HEK293 (cell line): ENCODE results near the gene TADA1.

Source experiments
- CTCF ChIA-PET: fragments of 350-600 bp; formaldehyde crosslinking; extraction: SDS; loops from one replicate; lab custom pipeline; 2021; ENCODE audit warnings: antibody characterized with exemption; lab: Yijun Ruan, JAX
- POLR2A ChIA-PET: fragments of 300-600 bp; formaldehyde crosslinking; extraction: SDS; loops from one replicate; lab custom pipeline; 2020; ENCODE audit warnings: antibody characterized with exemption, inconsistent platforms; lab: Yijun Ruan, JAX
- H3K27ac ChIP-seq: fragments of 200-500 bp; sonication (Bioruptor generic); 2 replicates; pipeline ENCODE4 v1.5.1; 2014; ENCODE audit warnings: low read depth, low read length, control low read depth, inconsistent platforms; ENCODE audit errors: extremely low read depth
- H3K36me3 ChIP-seq, 2 experiments: fragments of 200-500 bp in 1 of 2; sonication (Bioruptor generic) in 1 of 2; 1 replicate in 1 of 2; 2 replicates in 1 of 2; pipeline ENCODE4 v1.5.1; 2014 to 2017; ENCODE audit warnings: inconsistent platforms in 2 of 2, low read length in 2 of 2; ENCODE audit not compliant: control insufficient read depth in 2 of 2, insufficient read depth in 1 of 2
- H3K4me1 ChIP-seq: fragments of 200-500 bp; sonication (Bioruptor generic); 2 replicates; pipeline ENCODE4 v1.5.1; 2014; ENCODE audit warnings: mild to moderate bottlenecking, low read length, inconsistent platforms; ENCODE audit not compliant: control insufficient read depth, insufficient read depth
- H3K4me3 ChIP-seq: 2 replicates; pipeline ENCODE4 v1.5.1; 2011; ENCODE audit warnings: low read depth, mild to moderate bottlenecking, control low read depth, low read length, moderate library complexity
- H3K9me3 ChIP-seq: fragments of 200-500 bp; sonication (Bioruptor generic); 2 replicates; pipeline ENCODE4 v1.5.1; 2014; ENCODE audit warnings: low read depth, low read length, inconsistent platforms; ENCODE audit not compliant: control insufficient read depth, insufficient read depth
- ELK4 ChIP-seq: IDR thresholded peaks from 2 replicates; pipeline ENCODE4 v1.6.1; 2011; ENCODE audit warnings: mild to moderate bottlenecking, low read depth, low read length, borderline replicate concordance
- FEZF1 ChIP-seq: fragments of 450-650 bp; formaldehyde crosslinking; IDR thresholded peaks from 2 replicates; pipeline ENCODE4 v1.5.1; 2016; ENCODE audit warnings: missing biosample characterization, missing genetic modification characterization
- HOXD13 ChIP-seq: sonication (generic); formaldehyde crosslinking; IDR thresholded peaks from 2 replicates; pipeline ENCODE4 v1.8.0; 2022; ENCODE audit warnings: missing genetic modification reagents, borderline replicate concordance
- KLF16 ChIP-seq: fragments of 450-650 bp; formaldehyde crosslinking; IDR thresholded peaks from 2 replicates; pipeline ENCODE4 v1.5.1; 2017; ENCODE audit warnings: missing biosample characterization, missing genetic modification characterization
- MZF1 ChIP-seq: fragments of 450-650 bp; formaldehyde crosslinking; IDR thresholded peaks from 2 replicates; pipeline ENCODE4 v1.5.1; 2017; ENCODE audit warnings: missing biosample characterization, missing genetic modification characterization, borderline replicate concordance
- YY1 ChIP-seq: fragments of 450-650 bp; formaldehyde crosslinking; IDR thresholded peaks from 2 replicates; pipeline ENCODE4 v1.5.1; 2018; ENCODE audit warnings: missing biosample characterization, missing genetic modification characterization
- ZBTB1 ChIP-seq: fragments of 450-650 bp; formaldehyde crosslinking; IDR thresholded peaks from 2 replicates; pipeline ENCODE4 v1.5.1; 2016; ENCODE audit warnings: missing biosample characterization, missing genetic modification characterization
- ZNF10 ChIP-seq: fragments of 450-650 bp; formaldehyde crosslinking; IDR thresholded peaks from 2 replicates; pipeline ENCODE4 v1.5.1; 2017; ENCODE audit warnings: missing biosample characterization, missing genetic modification characterization
- ZNF211 ChIP-seq: fragments of 450-650 bp; formaldehyde crosslinking; IDR thresholded peaks from 2 replicates; pipeline ENCODE4 v1.5.1; 2016; ENCODE audit warnings: low read depth, missing biosample characterization, missing genetic modification characterization
- ZNF223 ChIP-seq: fragments of 450-650 bp; formaldehyde crosslinking; IDR thresholded peaks from 2 replicates; pipeline ENCODE4 v1.5.1; 2016; ENCODE audit warnings: missing biosample characterization, missing genetic modification characterization
- ZNF23 ChIP-seq: fragments of 450-650 bp; formaldehyde crosslinking; IDR thresholded peaks from 2 replicates; pipeline ENCODE4 v1.5.1; 2016; ENCODE audit warnings: missing biosample characterization, missing genetic modification characterization, borderline replicate concordance
- ZNF24 ChIP-seq: fragments of 450-650 bp; formaldehyde crosslinking; IDR thresholded peaks from 2 replicates; pipeline ENCODE4 v1.5.1; 2016; ENCODE audit warnings: missing biosample characterization, missing genetic modification characterization
- ZNF280D ChIP-seq: fragments of 450-650 bp; formaldehyde crosslinking; IDR thresholded peaks from 2 replicates; pipeline ENCODE4 v1.5.1; 2016; ENCODE audit warnings: missing biosample characterization, missing genetic modification characterization
- ZNF398 ChIP-seq: fragments of 450-650 bp; formaldehyde crosslinking; IDR thresholded peaks from 2 replicates; pipeline ENCODE4 v1.5.1; 2017; ENCODE audit warnings: missing biosample characterization, missing genetic modification characterization
- ZNF48 ChIP-seq: fragments of 450-650 bp; formaldehyde crosslinking; IDR thresholded peaks from 2 replicates; pipeline ENCODE4 v1.5.1; 2016; ENCODE audit warnings: missing biosample characterization, missing genetic modification characterization
- ZNF513 ChIP-seq: fragments of 450-650 bp; IDR thresholded peaks from 2 replicates; pipeline ENCODE4 v1.5.1; 2018; ENCODE audit warnings: missing biosample characterization, missing genetic modification characterization
- ZNF692 ChIP-seq: fragments of 450-650 bp; formaldehyde crosslinking; IDR thresholded peaks from 2 replicates; pipeline ENCODE4 v1.5.1; 2016; ENCODE audit warnings: missing biosample characterization, missing genetic modification characterization
- ZSCAN30 ChIP-seq: fragments of 450-650 bp; IDR thresholded peaks from 2 replicates; pipeline ENCODE4 v1.5.1; 2018; ENCODE audit warnings: missing biosample characterization, mild to moderate bottlenecking, missing genetic modification characterization, moderate library complexity
- TF ChIP-seq, protein P1 (sequence below): fragments of 450-650 bp; formaldehyde crosslinking; IDR thresholded peaks from 2 replicates; pipeline ENCODE4 v1.5.0; 2017; ENCODE audit warnings: missing biosample characterization, missing genetic modification characterization, borderline replicate concordance
- TF ChIP-seq, protein P2 (sequence below): fragments of 450-650 bp; formaldehyde crosslinking; IDR thresholded peaks from 2 replicates; pipeline ENCODE4 v1.5.1; 2017; ENCODE audit warnings: missing biosample characterization, missing genetic modification characterization
- TF ChIP-seq, protein P3 (sequence below): fragments of 450-650 bp; formaldehyde crosslinking; IDR thresholded peaks from 2 replicates; pipeline ENCODE4 v1.5.1; 2016; ENCODE audit warnings: missing biosample characterization, missing genetic modification characterization

Gene TADA1

GRCh38 chr1:166822385-166822784 is 53.7 kb downstream of the TADA1 start:
- no peak for TF ChIP-seq ZNF23 (tag by site-specific recombination)
- TF ChIP-seq, protein P1, sequence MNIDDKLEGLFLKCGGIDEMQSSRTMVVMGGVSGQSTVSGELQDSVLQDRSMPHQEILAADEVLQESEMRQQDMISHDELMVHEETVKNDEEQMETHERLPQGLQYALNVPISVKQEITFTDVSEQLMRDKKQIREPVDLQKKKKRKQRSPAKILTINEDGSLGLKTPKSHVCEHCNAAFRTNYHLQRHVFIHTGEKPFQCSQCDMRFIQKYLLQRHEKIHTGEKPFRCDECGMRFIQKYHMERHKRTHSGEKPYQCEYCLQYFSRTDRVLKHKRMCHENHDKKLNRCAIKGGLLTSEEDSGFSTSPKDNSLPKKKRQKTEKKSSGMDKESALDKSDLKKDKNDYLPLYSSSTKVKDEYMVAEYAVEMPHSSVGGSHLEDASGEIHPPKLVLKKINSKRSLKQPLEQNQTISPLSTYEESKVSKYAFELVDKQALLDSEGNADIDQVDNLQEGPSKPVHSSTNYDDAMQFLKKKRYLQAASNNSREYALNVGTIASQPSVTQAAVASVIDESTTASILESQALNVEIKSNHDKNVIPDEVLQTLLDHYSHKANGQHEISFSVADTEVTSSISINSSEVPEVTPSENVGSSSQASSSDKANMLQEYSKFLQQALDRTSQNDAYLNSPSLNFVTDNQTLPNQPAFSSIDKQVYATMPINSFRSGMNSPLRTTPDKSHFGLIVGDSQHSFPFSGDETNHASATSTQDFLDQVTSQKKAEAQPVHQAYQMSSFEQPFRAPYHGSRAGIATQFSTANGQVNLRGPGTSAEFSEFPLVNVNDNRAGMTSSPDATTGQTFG (tag by site-specific recombination), result no peak
- no peak for TF ChIP-seq ZNF280D (tag by site-specific recombination)
- TF ChIP-seq ZNF211, result no peak
- no peak for TF ChIP-seq ELK4
- no peak for TF ChIP-seq ZNF10
- TF ChIP-seq ZBTB1 (tag by site-specific recombination), result no peak
- TF ChIP-seq HOXD13 (CRISPR knock-in tag), result no peak
- TF ChIP-seq FEZF1 (tag by site-specific recombination), result no peak
- TF ChIP-seq KLF16 (tag by site-specific recombination), result no peak
- no peak for TF ChIP-seq ZNF223 (tag by site-specific recombination)
- no peak for TF ChIP-seq ZNF398 (tag by site-specific recombination)
- TF ChIP-seq, all 188 proteins: peak for 0
- H3K4me3 ChIP-seq, result no peak overlapping the region
- no peaks in the 10 kb centered on the region for H3K36me3 ChIP-seq
- POLR2A ChIA-PET, result no interaction called here
- no peaks in the 10 kb centered on the region for H3K9me3 ChIP-seq
- CTCF ChIA-PET, result interaction anchor here (0.9 to 2.1 kb wide), 3 partner anchors 8 to 236 kb away, joined by 3 to 7 read pairs (median 4); no protein-coding TSS in a partner anchor
- no peaks in the 10 kb centered on the region for H3K4me1 ChIP-seq
- no peak overlapping the region for H3K27ac ChIP-seq

GRCh38 chr1:166819974-166820373 is 56.1 kb downstream of the TADA1 start:
- POLR2A ChIA-PET, result no interaction called here
- Histone ChIP-seq H3K9me3 (no peaks in the 10 kb centered on the region), H3K36me3 (no peaks in the 10 kb centered on the region), H3K4me3 (no peak overlapping the region), H3K27ac (no peak overlapping the region), H3K4me1 (no peaks in the 10 kb centered on the region)
- CTCF ChIA-PET, result no interaction called here
- no peak for TF ChIP-seq ZNF513 (tag by site-specific recombination)
- no peak for TF ChIP-seq ZNF48
- TF ChIP-seq KLF16 (tag by site-specific recombination), result no peak
- no peak for TF ChIP-seq ZSCAN30 (tag by site-specific recombination)
- TF ChIP-seq, protein P2, sequence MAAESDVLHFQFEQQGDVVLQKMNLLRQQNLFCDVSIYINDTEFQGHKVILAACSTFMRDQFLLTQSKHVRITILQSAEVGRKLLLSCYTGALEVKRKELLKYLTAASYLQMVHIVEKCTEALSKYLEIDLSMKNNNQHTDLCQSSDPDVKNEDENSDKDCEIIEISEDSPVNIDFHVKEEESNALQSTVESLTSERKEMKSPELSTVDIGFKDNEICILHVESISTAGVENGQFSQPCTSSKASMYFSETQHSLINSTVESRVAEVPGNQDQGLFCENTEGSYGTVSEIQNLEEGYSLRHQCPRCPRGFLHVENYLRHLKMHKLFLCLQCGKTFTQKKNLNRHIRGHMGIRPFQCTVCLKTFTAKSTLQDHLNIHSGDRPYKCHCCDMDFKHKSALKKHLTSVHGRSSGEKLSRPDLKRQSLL (tag by site-specific recombination), result no peak
- no peak for TF ChIP-seq YY1
- TF ChIP-seq ZNF692 (tag by site-specific recombination), result no peak
- no peak for TF ChIP-seq ZNF24 (tag by site-specific recombination)
- TF ChIP-seq, protein P3, sequence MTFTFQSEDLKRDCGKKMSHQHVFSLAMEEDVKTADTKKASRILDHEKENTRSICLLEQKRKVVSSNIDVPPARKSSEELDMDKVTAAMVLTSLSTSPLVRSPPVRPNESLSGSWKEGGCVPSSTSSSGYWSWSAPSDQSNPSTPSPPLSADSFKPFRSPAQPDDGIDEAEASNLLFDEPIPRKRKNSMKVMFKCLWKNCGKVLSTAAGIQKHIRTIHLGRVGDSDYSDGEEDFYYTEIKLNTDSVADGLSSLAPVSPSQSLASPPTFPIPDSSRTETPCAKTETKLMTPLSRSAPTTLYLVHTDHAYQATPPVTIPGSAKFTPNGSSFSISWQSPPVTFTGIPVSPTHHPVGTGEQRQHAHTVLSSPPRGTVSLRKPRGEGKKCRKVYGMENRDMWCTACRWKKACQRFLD (tag by site-specific recombination), result no peak
- no peak for TF ChIP-seq MZF1 (tag by site-specific recombination)
